ENCODE results near the gene HGFAC.
A peak's percentile ranks its signal among the peaks of the same experiment; 100 is the strongest.

HGFAC gene

DNA sequence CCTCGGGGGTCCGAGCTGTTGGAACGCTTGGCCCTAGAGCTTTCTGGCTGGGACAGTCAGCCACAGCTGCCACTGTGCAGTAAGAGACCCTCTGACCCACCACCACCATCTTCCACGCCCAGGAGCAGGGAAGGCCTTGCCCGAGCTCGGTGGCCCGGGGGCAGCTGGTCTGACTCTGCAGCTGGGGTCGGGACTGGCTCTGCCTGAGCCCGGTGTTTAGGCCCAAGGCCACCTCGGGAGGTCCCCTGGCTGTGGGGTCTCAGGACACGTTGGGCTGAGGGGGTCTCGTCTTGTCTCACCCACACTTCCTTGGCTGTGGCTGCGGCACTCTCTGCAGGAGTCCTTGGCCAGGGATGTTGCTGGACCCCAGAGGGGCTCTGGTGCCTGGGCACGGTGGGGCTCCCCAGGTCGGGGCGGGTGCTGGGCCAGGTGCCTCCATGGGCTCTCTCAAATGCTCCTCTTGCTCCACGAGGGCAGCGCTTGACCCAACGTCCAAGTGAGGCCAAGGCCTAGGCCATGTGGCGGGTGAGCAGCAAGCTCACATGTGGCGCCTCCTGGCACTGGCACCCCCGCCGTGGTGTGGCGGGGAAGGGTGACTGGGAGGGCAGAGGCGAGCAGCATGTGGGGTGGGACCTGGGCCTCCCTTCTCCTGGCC is 44.2 kb downstream of the HGFAC start:
- no peak overlapping the region for H3K4me3 ChIP-seq (replicated peaks; ENCODE audit: low read depth, low read length)

DNA sequence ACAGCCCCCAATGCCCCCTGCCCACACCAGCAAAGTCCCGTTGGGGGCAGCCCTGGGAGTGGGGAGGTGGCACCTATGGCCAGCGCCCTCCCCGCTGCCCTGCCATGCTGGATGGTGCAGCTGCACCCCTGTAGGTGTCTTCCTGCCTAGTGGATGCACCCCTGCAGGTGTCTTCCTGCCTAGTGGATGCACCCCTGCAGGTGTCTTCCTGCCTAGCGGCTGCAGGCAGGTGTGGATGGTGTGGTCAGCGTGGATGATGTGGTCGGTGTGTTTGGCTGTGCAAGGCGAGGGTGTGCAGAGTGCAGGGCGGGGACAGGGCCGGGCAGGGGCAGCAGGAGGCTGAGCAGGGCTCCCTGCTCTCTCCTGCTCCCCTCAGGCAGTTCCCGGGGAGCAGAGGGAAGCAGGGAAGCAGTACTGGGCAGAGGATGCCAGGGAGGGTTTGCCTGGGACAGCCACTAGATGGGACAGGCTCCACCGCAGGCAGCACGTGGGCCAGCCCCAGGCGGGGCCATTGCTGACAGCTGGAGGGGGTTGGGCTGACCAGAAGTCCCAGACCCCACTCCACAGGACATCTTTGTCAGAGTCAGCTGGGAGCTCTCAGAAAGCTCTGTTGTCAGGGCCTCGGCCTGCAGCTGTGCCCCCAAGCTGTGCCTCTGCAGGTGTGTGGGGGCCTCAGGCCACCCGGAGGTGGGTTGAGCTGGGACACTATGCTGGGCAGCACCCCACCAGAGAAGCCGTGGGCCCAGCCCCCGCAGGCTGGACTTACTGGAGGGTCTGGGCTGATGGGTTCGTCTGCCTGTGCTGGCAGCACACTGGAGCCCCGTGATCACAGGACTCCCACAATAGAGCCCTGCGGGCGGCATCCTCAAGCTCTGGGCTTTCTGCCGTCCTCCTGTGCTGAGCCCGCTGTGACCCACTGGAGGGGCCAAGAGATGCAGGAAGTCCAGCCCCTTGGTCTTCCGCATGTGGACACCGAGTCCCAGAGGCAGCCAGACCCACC is 45.1 kb downstream of the HGFAC start:
- no peak for DNase-seq (ENCODE audit: low read depth)
- TF ChIP-seq CTCF (IDR thresholded peaks at IDR 0.05; ENCODE audit: low read length, missing control alignments) = no peak
- H3K4me3 ChIP-seq (replicated peaks; ENCODE audit: low read depth, low read length) = no peak overlapping the region

More for the DNA sequence above, 44.2 kb downstream of the HGFAC start:
- no peak for DNase-seq (ENCODE audit: low read depth)
- no peak for TF ChIP-seq CTCF (IDR thresholded peaks at IDR 0.05; ENCODE audit: low read length, missing control alignments)

GRCh38 chr4:3487861-3488260 is 46.1 kb downstream of the HGFAC start:
- no peak for TF ChIP-seq CTCF (IDR thresholded peaks at IDR 0.05; ENCODE audit: low read length, missing control alignments)
- DNase-seq (ENCODE audit: low read depth) = no peak

GRCh38 chr4:3488820-3489219 is 47.1 kb downstream of the HGFAC start:
- no peak for DNase-seq (ENCODE audit: low read depth)
- H3K4me3 ChIP-seq (replicated peaks; ENCODE audit: low read depth, low read length) = no peak overlapping the region
- no peak for TF ChIP-seq CTCF (IDR thresholded peaks at IDR 0.05; ENCODE audit: low read length, missing control alignments)

More at GRCh38 chr4:3487861-3488260, 46.1 kb downstream of the HGFAC start:
- H3K4me3 ChIP-seq (replicated peaks; ENCODE audit: low read depth, low read length) = no peak overlapping the region

GRCh38 chr4:3489451-3489962 is 47.7 kb downstream of the HGFAC start:
- TF ChIP-seq CTCF (IDR thresholded peaks at IDR 0.05; ENCODE audit: low read length, missing control alignments) = no peak
- DNase-seq (ENCODE audit: low read depth) = no peak
- no peak overlapping the region for H3K4me3 ChIP-seq (replicated peaks; ENCODE audit: low read depth, low read length)

DNA sequence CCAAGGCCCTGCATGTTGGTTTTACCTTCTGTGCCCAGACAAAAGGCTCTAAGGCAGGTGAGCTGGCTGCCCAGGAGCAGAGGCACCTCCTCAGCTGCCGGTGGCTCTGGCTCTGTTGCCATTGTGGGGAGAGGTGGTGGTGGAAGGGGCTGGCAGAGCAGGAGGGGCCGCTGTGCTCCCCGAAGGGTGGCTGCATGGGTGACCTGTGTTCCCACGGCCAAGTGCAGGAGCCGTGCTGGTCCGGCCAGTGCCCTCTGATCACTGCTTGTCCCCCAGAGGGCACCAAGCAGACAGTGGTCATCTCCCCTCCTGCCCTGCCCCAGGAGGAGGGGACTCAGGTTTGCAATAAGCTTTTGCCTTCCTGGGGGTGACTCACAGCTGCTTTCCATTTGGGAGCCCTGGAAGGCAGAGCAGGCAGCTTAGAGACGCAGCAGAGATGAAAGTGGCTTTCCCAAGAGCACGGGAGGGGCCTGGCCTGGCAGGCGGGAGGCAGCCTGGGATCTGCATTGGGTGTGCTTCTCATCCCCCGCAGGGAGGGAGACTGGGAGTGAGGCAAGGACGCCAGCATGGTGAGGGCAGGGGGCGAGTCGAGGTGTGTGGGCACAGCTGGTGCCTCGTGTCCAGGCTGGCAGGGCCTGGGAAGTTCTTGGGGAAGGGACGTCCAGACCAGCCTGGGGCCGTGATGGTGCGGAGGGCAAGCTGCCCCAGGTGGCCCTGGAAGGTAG is 50.1 kb downstream of the HGFAC start:
- no peak for TF ChIP-seq CTCF (IDR thresholded peaks at IDR 0.05; ENCODE audit: low read length, missing control alignments)
- DNase-seq (ENCODE audit: low read depth) = peak; percentile 28
- no peak overlapping the region for H3K4me3 ChIP-seq (replicated peaks; ENCODE audit: low read depth, low read length)

All from fibroblast of pulmonary artery (primary cell).